Activated naive CD4-positive, alpha-beta T cell treated with anti-CD3 and anti-CD28 coated beads, Interleukin-2, amount 50 U/mL, for 24 hours (primary cell): ENCODE results near the gene NUCB2.

Source experiments
- H3K27ac Mint-ChIP-seq: one replicate; pipeline ENCODE4 v1.8.0; 2021; ENCODE audit warnings: mild to moderate bottlenecking, mixed read lengths
- H3K27me3 Mint-ChIP-seq: one replicate; pipeline ENCODE4 v1.8.0; 2021; ENCODE audit warnings: mixed read lengths
- H3K36me3 Mint-ChIP-seq: one replicate; pipeline ENCODE4 v1.8.0; 2021; ENCODE audit warnings: mixed read lengths
- H3K4me1 Mint-ChIP-seq: one replicate; pipeline ENCODE4 v1.8.0; 2021; ENCODE audit warnings: mixed read lengths
- H3K4me3 Mint-ChIP-seq: one replicate; pipeline ENCODE4 v1.8.0; 2021; ENCODE audit warnings: mild to moderate bottlenecking, mixed read lengths
- H3K9me3 Mint-ChIP-seq: one replicate; pipeline ENCODE4 v1.8.0; 2021; ENCODE audit warnings: mixed read lengths

The NUCB2 gene

GRCh38 chr11:17350455-17351171 lies 74.1 kb downstream of the NUCB2 start:
- H3K9me3 Mint-ChIP-seq, result no peaks in the 10 kb centered on the region
- H3K27ac Mint-ChIP-seq, result peak overlapping the region; percentile 59
- H3K27me3 Mint-ChIP-seq, result no peaks in the 10 kb centered on the region
- H3K4me3 Mint-ChIP-seq, result peak overlapping the region; percentile 91
- H3K4me1 Mint-ChIP-seq, result peaks cover 38% of the 10 kb centered on the region
- H3K36me3 Mint-ChIP-seq, result no peaks in the 10 kb centered on the region

GRCh38 chr11:17351172-17351509 lies 74.6 kb downstream of the NUCB2 start:
- H3K9me3 Mint-ChIP-seq, result no peaks in the 10 kb centered on the region
- H3K4me1 Mint-ChIP-seq, result peaks cover 38% of the 10 kb centered on the region
- H3K27ac Mint-ChIP-seq, result peak overlapping the region; percentile 59
- no peaks in the 10 kb centered on the region for H3K36me3 Mint-ChIP-seq
- no peaks in the 10 kb centered on the region for H3K27me3 Mint-ChIP-seq
- peak overlapping the region; percentile 91 for H3K4me3 Mint-ChIP-seq

GRCh38 chr11:17351510-17352176 lies 75.1 kb downstream of the NUCB2 start, which contains the start of gene NCR3LG1:
Gene NCR3LG1, plus strand, starts transcription at chr11:17351800. Its CDS starts 170 bp downstream, at chr11:17351970.
- no peaks in the 10 kb centered on the region for H3K27me3 Mint-ChIP-seq
- H3K9me3 Mint-ChIP-seq, result no peaks in the 10 kb centered on the region
- H3K4me3 Mint-ChIP-seq, result peak within 1 kb of the TSS; percentile 91
- H3K36me3 Mint-ChIP-seq, result no peaks in the 10 kb centered on the region
- H3K27ac Mint-ChIP-seq, result peak within 1 kb of the TSS; percentile 86
- H3K4me1 Mint-ChIP-seq, result peaks cover 38% of the 10 kb centered on the region

- H3K9me3 Mint-ChIP-seq, result no peaks in the 10 kb centered on the region
- H3K27ac Mint-ChIP-seq, result peak overlapping the region; percentile 80
- peak overlapping the region; percentile 91 for H3K4me3 Mint-ChIP-seq
- no peaks in the 10 kb centered on the region for H3K36me3 Mint-ChIP-seq
- no peaks in the 10 kb centered on the region for H3K27me3 Mint-ChIP-seq
- peaks cover 38% of the 10 kb centered on the region for H3K4me1 Mint-ChIP-seq
Observed at GRCh38 chr11:17352950-17353820, 76.6 kb downstream of the NUCB2 start.

GRCh38 chr11:17353821-17354600 lies 77.5 kb downstream of the NUCB2 start:
- Mint-ChIP-seq H3K27me3 (no peaks in the 10 kb centered on the region), H3K9me3 (no peaks in the 10 kb centered on the region), H3K27ac (peak overlapping the region; percentile 90), H3K36me3 (peaks cover 1% of the 10 kb centered on the region), H3K4me3 (peak overlapping the region; percentile 91), H3K4me1 (peaks cover 38% of the 10 kb centered on the region)

- Mint-ChIP-seq H3K4me1 (peaks cover 38% of the 10 kb centered on the region), H3K27ac (no peak overlapping the region), H3K36me3 (peaks cover 5% of the 10 kb centered on the region)
Observed at GRCh38 chr11:17354601-17354991, 78.1 kb downstream of the NUCB2 start.

GRCh38 chr11:17366495-17366894 lies 90.0 kb downstream of the NUCB2 start:
- Mint-ChIP-seq H3K36me3 (peaks cover 32% of the 10 kb centered on the region), H3K9me3 (peaks cover 17% of the 10 kb centered on the region), H3K27ac (no peak overlapping the region), H3K27me3 (no peaks in the 10 kb centered on the region), H3K4me3 (no peak overlapping the region), H3K4me1 (no peaks in the 10 kb centered on the region)

More at GRCh38 chr11:17354601-17354991, 78.1 kb downstream of the NUCB2 start:
- no peaks in the 10 kb centered on the region for H3K9me3 Mint-ChIP-seq
- peak overlapping the region; percentile 91 for H3K4me3 Mint-ChIP-seq
- H3K27me3 Mint-ChIP-seq, result no peaks in the 10 kb centered on the region

GRCh38 chr11:17368551-17368950 lies 92.0 kb downstream of the NUCB2 start:
- H3K27ac Mint-ChIP-seq, result no peak overlapping the region
- no peaks in the 10 kb centered on the region for H3K27me3 Mint-ChIP-seq
- peaks cover 24% of the 10 kb centered on the region for H3K9me3 Mint-ChIP-seq
- H3K4me3 Mint-ChIP-seq, result no peak overlapping the region
- H3K36me3 Mint-ChIP-seq, result peaks cover 47% of the 10 kb centered on the region
- H3K4me1 Mint-ChIP-seq, result no peaks in the 10 kb centered on the region

GRCh38 chr11:17369094-17369493 lies 92.6 kb downstream of the NUCB2 start:
- Mint-ChIP-seq H3K4me1 (no peaks in the 10 kb centered on the region), H3K27me3 (no peaks in the 10 kb centered on the region), H3K36me3 (peaks cover 47% of the 10 kb centered on the region), H3K9me3 (peaks cover 24% of the 10 kb centered on the region), H3K27ac (no peak overlapping the region), H3K4me3 (no peak overlapping the region)

GRCh38 chr11:17369684-17370243 lies 93.2 kb downstream of the NUCB2 start:
- no peak overlapping the region for H3K27ac Mint-ChIP-seq
- H3K9me3 Mint-ChIP-seq, result peaks cover 24% of the 10 kb centered on the region
- peaks cover 49% of the 10 kb centered on the region for H3K36me3 Mint-ChIP-seq
- no peaks in the 10 kb centered on the region for H3K27me3 Mint-ChIP-seq
- H3K4me3 Mint-ChIP-seq, result no peak overlapping the region
- no peaks in the 10 kb centered on the region for H3K4me1 Mint-ChIP-seq

GRCh38 chr11:17371614-17372013 lies 95.1 kb downstream of the NUCB2 start:
- H3K4me3 Mint-ChIP-seq, result no peak overlapping the region
- no peaks in the 10 kb centered on the region for H3K27me3 Mint-ChIP-seq
- H3K9me3 Mint-ChIP-seq, result peaks cover 24% of the 10 kb centered on the region
- no peaks in the 10 kb centered on the region for H3K4me1 Mint-ChIP-seq
- no peak overlapping the region for H3K27ac Mint-ChIP-seq
- H3K36me3 Mint-ChIP-seq, result peaks cover 49% of the 10 kb centered on the region

- peaks cover 15% of the 10 kb centered on the region for H3K9me3 Mint-ChIP-seq
- H3K4me1 Mint-ChIP-seq, result no peaks in the 10 kb centered on the region
- peaks cover 26% of the 10 kb centered on the region for H3K36me3 Mint-ChIP-seq
- no peak overlapping the region for H3K4me3 Mint-ChIP-seq
- no peak overlapping the region for H3K27ac Mint-ChIP-seq
- no peaks in the 10 kb centered on the region for H3K27me3 Mint-ChIP-seq
Observed at GRCh38 chr11:17375547-17375946, 99.0 kb downstream of the NUCB2 start.

GRCh38 chr11:17376493-17376892 lies 100.0 kb downstream of the NUCB2 start:
- Mint-ChIP-seq H3K4me1 (no peaks in the 10 kb centered on the region), H3K27ac (no peak overlapping the region), H3K4me3 (no peak overlapping the region), H3K9me3 (peaks cover 7% of the 10 kb centered on the region), H3K36me3 (peaks cover 17% of the 10 kb centered on the region), H3K27me3 (no peaks in the 10 kb centered on the region)

- Mint-ChIP-seq H3K4me1 (no peaks in the 10 kb centered on the region), H3K9me3 (no peaks in the 10 kb centered on the region), H3K27me3 (no peaks in the 10 kb centered on the region), H3K27ac (no peak overlapping the region), H3K4me3 (no peak overlapping the region), H3K36me3 (peaks cover 2% of the 10 kb centered on the region)
Observed at GRCh38 chr11:17378655-17379054, 102.1 kb downstream of the NUCB2 start.
